Brain pericyte (primary cell): ENCODE data around the gene C3orf52.

Source experiments
- DNase-seq: peaks from one replicate; pipeline ENCODE4 v3.0.0-alpha.2; 2012; ENCODE audit warnings: low read depth, low spot score

The C3orf52 gene

GRCh38 chr3:112136046-112136445 lies 49.9 kb downstream of the C3orf52 start:
- DNase-seq, result no peak

GRCh38 chr3:112136959-112137693 lies 50.9 kb downstream of the C3orf52 start:
- no peak for DNase-seq

- DNase-seq, result no peak
Measured at GRCh38 chr3:112137781-112138180, 51.6 kb downstream of the C3orf52 start.

- no peak for DNase-seq
Measured at GRCh38 chr3:112138219-112138969, 52.2 kb downstream of the C3orf52 start.

DNA sequence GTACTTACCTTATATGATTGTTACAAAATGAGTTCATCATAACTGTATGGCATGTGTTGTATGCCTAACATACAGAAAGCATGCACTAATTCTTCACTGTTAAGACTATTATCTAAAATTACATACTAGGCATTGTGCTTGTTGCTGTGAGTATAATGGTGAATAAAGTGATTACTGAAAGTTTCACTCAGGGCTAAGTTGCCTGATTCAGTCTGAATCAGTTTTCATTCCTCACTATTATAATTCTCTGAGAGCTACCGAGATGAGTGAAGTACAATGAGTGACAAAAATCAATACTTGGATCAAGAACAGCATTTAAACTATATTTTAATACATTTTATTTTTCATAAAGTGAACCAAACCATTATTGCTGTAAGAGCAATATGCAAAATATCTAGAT lies 54.4 kb downstream of the C3orf52 start:
- DNase-seq, result no peak

- no peak for DNase-seq
Measured at GRCh38 chr3:112141293-112141692, 55.1 kb downstream of the C3orf52 start.

DNA sequence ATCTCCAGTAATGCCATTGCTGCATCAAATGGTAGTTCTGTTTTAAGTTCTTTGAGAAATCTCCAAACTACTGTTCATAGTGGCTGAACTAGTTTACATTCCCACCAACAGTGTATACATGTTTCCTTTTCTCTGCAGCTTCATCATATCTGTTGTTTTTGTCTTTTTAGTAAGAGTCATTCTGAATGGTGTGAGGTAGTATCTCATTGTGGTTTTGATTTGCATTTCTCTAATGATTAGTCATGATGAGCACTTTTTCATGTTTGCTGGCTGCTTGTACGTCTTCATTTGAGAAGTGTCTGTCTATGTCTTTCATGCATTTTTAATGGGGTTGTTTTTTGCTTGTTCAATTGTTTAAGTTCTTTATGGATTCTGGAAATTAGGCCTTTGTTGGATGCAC lies 57.1 kb downstream of the C3orf52 start:
- DNase-seq, result no peak

- DNase-seq, result no peak
Measured at GRCh38 chr3:112143689-112144088, 57.5 kb downstream of the C3orf52 start.

DNA sequence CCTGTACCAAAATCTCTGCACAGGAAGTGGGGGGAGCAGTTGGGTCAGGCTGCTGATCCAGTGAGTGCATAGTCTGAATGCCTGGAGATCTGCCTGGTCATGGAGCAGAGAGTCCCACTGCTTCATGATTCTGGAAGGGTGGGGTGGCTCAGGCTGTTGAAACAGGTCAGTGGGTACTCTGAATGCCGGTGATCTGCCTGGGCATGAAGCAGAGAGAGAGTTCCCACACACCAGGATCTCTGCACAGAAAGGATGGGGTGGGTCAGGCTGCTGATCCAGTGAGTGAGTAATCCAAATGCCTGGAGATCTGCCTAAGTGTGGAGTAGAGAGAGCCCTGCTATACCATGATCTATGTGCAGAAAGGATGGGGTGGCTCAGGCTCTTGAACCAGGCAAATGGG lies 62.9 kb downstream of the C3orf52 start:
- no peak for DNase-seq

DNA sequence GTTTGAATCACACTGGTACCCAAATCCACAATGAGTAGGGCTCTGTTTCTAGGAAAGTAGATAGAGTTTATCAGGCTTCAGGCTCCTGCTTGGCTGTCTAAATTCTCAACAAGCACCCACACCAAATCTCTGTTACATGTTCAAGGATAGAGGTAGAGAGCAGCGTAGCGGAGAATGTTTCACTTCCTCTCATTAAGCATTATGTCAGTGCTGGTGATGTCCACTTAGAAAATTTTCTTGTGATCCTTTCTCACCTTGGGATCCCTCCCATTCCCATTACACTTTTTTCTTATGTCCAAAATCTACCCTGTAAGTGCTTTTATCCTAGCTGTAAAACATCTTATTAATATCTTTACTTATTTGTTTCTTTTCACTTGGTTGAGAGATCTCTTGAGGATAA lies 81.6 kb downstream of the C3orf52 start:
- DNase-seq, result no peak
